H1 (cell line): ENCODE data around the gene MEF2B.

Experiments
- CBX5 ChIP-seq: fragments of 300-800, 300-1000 bp; sonication (generic); IDR thresholded peaks from 2 replicates; pipeline ENCODE4 v1.7.1; 2016; ENCODE audit warnings: antibody characterized with exemption, low read length, low read depth
- CHD2 ChIP-seq: IDR thresholded peaks from 2 replicates; pipeline ENCODE4 v1.6.1; 2012; ENCODE audit warnings: low read length, improper control_type of control experiment
- CTCF ChIP-seq, 3 experiments: IDR thresholded peaks; 1 replicate in 2 of 3; 2 replicates in 1 of 3; pipeline versions ENCODE4 v1.5.1 to v1.6.1; 2011; ENCODE audit warnings: low read length in 3 of 3, mild to moderate bottlenecking in 3 of 3, inconsistent platforms in 2 of 3, low read depth in 1 of 3, moderate library complexity in 1 of 3; ENCODE audit not compliant: insufficient read depth in 1 of 3; ENCODE audit errors: control extremely low read depth in 1 of 3
- EZH2 ChIP-seq: fragments of 200-600 bp; sonication (generic); IDR thresholded peaks from 2 replicates; pipeline ENCODE4 v1.7.1; 2012; ENCODE audit warnings: low read depth, mild to moderate bottlenecking, moderate library complexity, low read length, inconsistent platforms; ENCODE audit not compliant: severe bottlenecking
- GTF2F1 ChIP-seq: IDR thresholded peaks from 2 replicates; pipeline ENCODE4 v1.6.1; 2012; ENCODE audit warnings: low read depth, low read length, improper control_type of control experiment, borderline replicate concordance
- JUND ChIP-seq: IDR thresholded peaks from 2 replicates; pipeline ENCODE4 v1.6.1; 2011; ENCODE audit warnings: mild to moderate bottlenecking, improper control_type of control experiment, low read length
- MAX ChIP-seq: IDR thresholded peaks from 2 replicates; pipeline ENCODE4 v1.6.1; 2012; ENCODE audit warnings: inconsistent platforms
- POLR2A ChIP-seq, 2 experiments: IDR thresholded peaks; 1 replicate in 1 of 2; 2 replicates in 1 of 2; pipeline ENCODE4 v1.6.1; 2011; ENCODE audit warnings: low read depth in 2 of 2, low read length in 2 of 2, mild to moderate bottlenecking in 2 of 2; ENCODE audit errors: control extremely low read depth in 1 of 2
- SP1 ChIP-seq: IDR thresholded peaks from 2 replicates; pipeline ENCODE4 v1.6.1; 2011; ENCODE audit warnings: low read depth, low read length
- SUZ12 ChIP-seq: fragments of 200-600 bp; sonication (generic); IDR thresholded peaks from 2 replicates; pipeline ENCODE4 v1.6.1; 2012; ENCODE audit warnings: mild to moderate bottlenecking, inconsistent platforms, low read length, moderate library complexity, mixed read lengths
- TBP ChIP-seq: IDR thresholded peaks from 2 replicates; pipeline ENCODE4 v1.6.1; 2011; ENCODE audit warnings: low read depth, low read length, improper control_type of control experiment

- no peak for TF ChIP-seq POLR2A (IDR thresholded peaks at IDR 0.05; ENCODE audit: control extremely low read depth in 1 of 2, low read depth in 2 of 2, low read length in 2 of 2)
- TF ChIP-seq GTF2F1 = no peak
- TF ChIP-seq TBP = no peak
- no peak for TF ChIP-seq CTCF (IDR thresholded peaks at IDR 0.05; ENCODE audit: control extremely low read depth in 1 of 3, insufficient read depth in 1 of 3, low read depth in 1 of 3, low read length in 3 of 3)
- no peak for TF ChIP-seq MAX
- TF ChIP-seq JUND = no peak
- no peak for TF ChIP-seq CBX5
- TF ChIP-seq EZH2 = no peak
- no peak for TF ChIP-seq SP1
- no peak for TF ChIP-seq SUZ12
- TF ChIP-seq CHD2 = no peak
These were observed 29.6 kb downstream of the MEF2B start for GRCh38 chr19:19140476-19140875.
